CD8-positive, alpha-beta memory T cell (primary cell): ENCODE data around the gene SAPCD1. TPM values are rescaled to one million over a fixed set of nuclear protein-coding genes. Genes with fewer than 3 reads are reported as not detected.

Experiments used
- CTCF ChIA-PET: fragments of 350-600 bp; sonication (Branson Sonifier 250); formaldehyde crosslinking; loops from one replicate; lab custom pipeline; 2021; ENCODE audit warnings: antibody characterized with exemption; lab: Charles Lee
- POLR2A ChIA-PET: fragments of 350-600 bp; sonication (Branson Sonifier 250); formaldehyde crosslinking; loops from one replicate; lab custom pipeline; 2021; ENCODE audit warnings: antibody characterized with exemption; lab: Charles Lee
- DNase-seq, 5 donors: peaks; one replicate each; pipeline versions ENCODE4 v3.0.0 to v3.0.0-alpha.2; 2020 to 2022; ENCODE audit warnings: mixed read lengths in 1 of 5
- H3K27ac ChIP-seq: one replicate; pipeline ENCODE4 v1.7.0; 2013; ENCODE audit warnings: low read depth, mild to moderate bottlenecking, low read length, moderate library complexity
- H3K27me3 ChIP-seq: 2 replicates; pipeline ENCODE4 v1.7.0; 2013; ENCODE audit warnings: low read length, mild to moderate bottlenecking; ENCODE audit not compliant: insufficient read depth, poor library complexity, severe bottlenecking
- H3K36me3 ChIP-seq: 2 replicates; pipeline ENCODE4 v1.7.0; 2013; ENCODE audit warnings: mild to moderate bottlenecking, low read length, moderate library complexity; ENCODE audit not compliant: insufficient read depth
- H3K4me1 ChIP-seq: 2 replicates; pipeline ENCODE4 v1.7.0; 2013; ENCODE audit warnings: mild to moderate bottlenecking, low read length, moderate library complexity; ENCODE audit not compliant: insufficient read depth
- H3K4me3 ChIP-seq: 2 replicates; pipeline ENCODE4 v1.7.0; 2013; ENCODE audit warnings: mild to moderate bottlenecking, low read length
- H3K9me3 ChIP-seq: 2 replicates; pipeline ENCODE4 v1.7.0; 2013; ENCODE audit warnings: mild to moderate bottlenecking, low read length
- H3K27ac Mint-ChIP-seq, 8 donors: one replicate each; pipeline ENCODE4 v1.8.0; 2020 to 2021; ENCODE audit warnings: mixed read lengths in 8 of 8, mild to moderate bottlenecking in 6 of 8, inconsistent platforms in 3 of 8, moderate library complexity in 3 of 8
- H3K27me3 Mint-ChIP-seq, 2 donors: one replicate each; pipeline ENCODE4 v1.8.0; 2020 to 2021; ENCODE audit warnings: mixed read lengths in 2 of 2, mild to moderate bottlenecking in 1 of 2, moderate library complexity in 1 of 2
- H3K36me3 Mint-ChIP-seq, 3 donors: one replicate each; pipeline ENCODE4 v1.8.0; 2020 to 2021; ENCODE audit warnings: mixed read lengths in 3 of 3, inconsistent platforms in 1 of 3, mild to moderate bottlenecking in 1 of 3
- H3K4me1 Mint-ChIP-seq, 3 donors: one replicate each; pipeline ENCODE4 v1.8.0; 2020 to 2021; ENCODE audit warnings: mixed read lengths in 3 of 3, inconsistent platforms in 1 of 3, mild to moderate bottlenecking in 1 of 3
- H3K4me3 Mint-ChIP-seq, 7 donors: one replicate each; pipeline ENCODE4 v1.8.0; 2020 to 2021; ENCODE audit warnings: mixed read lengths in 7 of 7, mild to moderate bottlenecking in 6 of 7, moderate library complexity in 4 of 7, inconsistent platforms in 2 of 7
- H3K9me3 Mint-ChIP-seq, 5 donors: one replicate each; pipeline ENCODE4 v1.8.0; 2020 to 2022; ENCODE audit warnings: mixed read lengths in 5 of 5, mild to moderate bottlenecking in 3 of 5, moderate library complexity in 2 of 5, inconsistent platforms in 1 of 5
- polyA plus RNA-seq: library from polyadenylated mRNA; unstranded; fragments of 300-500 nt; fragmentation: Illumina TruSeq; gene quantifications from one replicate; pipeline ENCODE4 v1.2.3, GENCODE V29; 2021
- total RNA-seq, 2 experiments: library from RNA; stranded (reverse); gene quantifications; one replicate each; pipeline ENCODE4 v1.2.3, GENCODE V29; 2021

The SAPCD1 gene
- total and polyA plus RNA-seq, 3 experiments from 2014 or later, result 6.1 to 7.0 TPM; not detected in 1

DNA sequence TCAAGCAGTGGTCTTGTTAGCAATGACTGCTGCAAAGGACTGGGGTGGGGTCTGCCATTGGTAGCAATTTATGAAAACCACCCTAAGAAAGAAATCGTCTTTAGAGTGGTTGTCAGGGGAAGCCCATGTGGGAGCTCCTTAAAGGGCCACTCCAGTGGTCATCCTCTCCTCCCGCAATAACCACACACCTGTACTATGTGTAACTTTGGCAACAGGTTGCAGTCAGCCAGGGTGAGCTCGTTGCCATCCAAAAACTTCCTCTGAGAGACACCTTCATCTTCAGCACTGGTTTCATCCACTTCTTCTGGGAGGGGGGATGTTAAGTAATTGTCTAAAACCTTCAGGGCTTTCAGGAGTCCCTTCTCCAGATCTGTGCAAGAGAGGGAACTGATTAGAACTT is 30.4 kb upstream of the SAPCD1 start:
- peak overlapping the region in 7 of 8 donors; percentile 14 to 91 (median 70) for H3K27ac Mint-ChIP-seq
- peak overlapping the region in 4 of 7 donors; percentile 8 to 89 (median 42) for H3K4me3 Mint-ChIP-seq
- H3K27ac ChIP-seq, result no peak overlapping the region
- H3K36me3 ChIP-seq, result peaks cover 28% of the 10 kb centered on the region
- peaks cover 53% of the 10 kb centered on the region for H3K4me1 ChIP-seq
- peaks cover 0 to 69% (median 7%) of the 10 kb centered on the region in 3 donors for H3K36me3 Mint-ChIP-seq
- ChIA-PET CTCF (interaction anchor here (0.9 to 9.6 kb wide), 3 partner anchors 38 to 99 kb away, joined by 3 to 71 read pairs (median 6); partner anchors contain the start of gene LSM2), POLR2A (no interaction called here)
- H3K9me3 Mint-ChIP-seq, result no peaks in the 10 kb centered on the region
- peaks cover 45 to 72% (median 45%) of the 10 kb centered on the region in 3 donors for H3K4me1 Mint-ChIP-seq
- no peaks in the 10 kb centered on the region for H3K27me3 ChIP-seq
- H3K9me3 ChIP-seq, result no peaks in the 10 kb centered on the region
- no peak for DNase-seq
- H3K4me3 ChIP-seq, result no peak overlapping the region
- no peaks in the 10 kb centered on the region for H3K27me3 Mint-ChIP-seq

DNA sequence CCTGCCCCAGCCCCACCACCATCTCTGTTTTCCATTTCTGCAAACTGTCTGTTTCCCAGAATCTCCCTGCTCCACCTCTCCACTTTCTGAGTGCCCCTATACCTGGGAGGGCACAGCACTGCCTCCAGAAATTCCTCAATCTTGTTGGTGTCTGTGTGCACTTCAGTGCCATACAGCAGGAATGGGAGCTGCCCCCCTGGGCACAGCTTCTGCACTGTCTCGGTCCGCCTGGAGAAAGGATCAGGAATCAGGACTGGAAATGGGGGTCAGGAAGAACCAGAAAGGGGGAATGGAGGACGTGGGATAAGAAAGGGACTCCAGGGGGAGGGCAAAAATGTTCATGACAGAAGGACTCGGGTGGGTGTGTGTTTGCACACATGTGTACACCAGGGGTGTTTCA is 28.7 kb upstream of the SAPCD1 start:
- peaks cover 0 to 65% (median 7%) of the 10 kb centered on the region in 3 donors for H3K36me3 Mint-ChIP-seq
- no peaks in the 10 kb centered on the region for H3K27me3 Mint-ChIP-seq
- peaks cover 53 to 81% (median 54%) of the 10 kb centered on the region in 3 donors for H3K4me1 Mint-ChIP-seq
- peak overlapping the region; percentile 98 for H3K27ac ChIP-seq
- CTCF ChIA-PET, result interaction anchor here (1.3 to 9.6 kb wide), 4 partner anchors 36 to 97 kb away, joined by 3 to 71 read pairs (median 6); partner anchors contain the start of gene HSPA1B
- peak overlapping the region; percentile 97 for H3K4me3 ChIP-seq
- peak overlapping the region; percentile 54 to 98 (median 96) for H3K27ac Mint-ChIP-seq
- DNase-seq, result no peak
- H3K9me3 ChIP-seq, result no peaks in the 10 kb centered on the region
- no peaks in the 10 kb centered on the region for H3K9me3 Mint-ChIP-seq
- peaks cover 55% of the 10 kb centered on the region for H3K4me1 ChIP-seq
- H3K4me3 Mint-ChIP-seq, result peak overlapping the region; percentile 93 to 99 (median 98)
- peaks cover 23% of the 10 kb centered on the region for H3K36me3 ChIP-seq
- POLR2A ChIA-PET, result no interaction called here
- H3K27me3 ChIP-seq, result no peaks in the 10 kb centered on the region

DNA sequence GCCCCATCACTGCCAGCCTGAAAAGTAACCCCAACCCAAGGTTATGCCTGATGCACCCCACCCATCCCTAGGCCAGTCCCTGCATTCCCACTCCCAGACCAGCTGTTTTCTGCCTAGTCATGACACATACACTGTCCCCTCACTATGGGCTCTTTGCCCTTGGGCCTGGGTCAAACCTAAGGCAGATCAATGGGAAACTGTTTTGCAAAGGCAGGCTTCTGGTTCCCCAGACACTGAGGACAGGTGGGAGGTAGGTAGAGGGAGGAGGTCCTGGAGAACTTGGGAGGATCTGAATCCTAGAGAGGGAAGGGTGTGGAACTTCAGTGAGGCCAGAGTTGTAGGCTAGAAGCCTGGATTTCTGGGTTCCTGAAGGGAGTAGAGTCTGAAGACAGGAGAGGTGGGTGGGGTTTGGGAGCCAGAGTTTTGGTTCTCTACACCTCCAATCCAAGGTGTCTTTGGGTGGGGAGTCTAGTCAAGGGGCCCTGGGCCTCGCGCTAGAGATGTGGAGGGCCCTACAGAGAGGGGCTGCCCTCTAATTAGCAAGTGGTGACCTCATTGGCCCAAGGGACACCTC is 28.1 kb upstream of the SAPCD1 start:
- no peaks in the 10 kb centered on the region for H3K9me3 Mint-ChIP-seq
- DNase-seq, result peak in 1 of 5 donors; percentile 48
- peak overlapping the region; percentile 91 to 98 (median 96) for H3K27ac Mint-ChIP-seq
- Histone ChIP-seq H3K27me3 (no peaks in the 10 kb centered on the region), H3K9me3 (no peaks in the 10 kb centered on the region), H3K4me1 (peaks cover 54% of the 10 kb centered on the region), H3K36me3 (peaks cover 23% of the 10 kb centered on the region), H3K4me3 (peak overlapping the region; percentile 97), H3K27ac (peak overlapping the region; percentile 98)
- ChIA-PET POLR2A (interaction anchor here (1.0 to 1.1 kb wide), 2 partner anchors 9 to 93 kb away, joined by 3 to 6 read pairs; partner anchors contain the start of gene HSPA1B), CTCF (interaction anchor here (0.6 to 9.6 kb wide), 5 partner anchors 36 to 97 kb away, joined by 3 to 71 read pairs (median 6); partner anchors contain the start of genes HSPA1A, HSPA1B and HSPA1L)
- no peaks in the 10 kb centered on the region for H3K27me3 Mint-ChIP-seq
- peaks cover 0 to 63% (median 7%) of the 10 kb centered on the region in 3 donors for H3K36me3 Mint-ChIP-seq
- H3K4me1 Mint-ChIP-seq, result peaks cover 54 to 81% (median 55%) of the 10 kb centered on the region in 3 donors
- peak overlapping the region; percentile 93 to 99 (median 98) for H3K4me3 Mint-ChIP-seq

DNA sequence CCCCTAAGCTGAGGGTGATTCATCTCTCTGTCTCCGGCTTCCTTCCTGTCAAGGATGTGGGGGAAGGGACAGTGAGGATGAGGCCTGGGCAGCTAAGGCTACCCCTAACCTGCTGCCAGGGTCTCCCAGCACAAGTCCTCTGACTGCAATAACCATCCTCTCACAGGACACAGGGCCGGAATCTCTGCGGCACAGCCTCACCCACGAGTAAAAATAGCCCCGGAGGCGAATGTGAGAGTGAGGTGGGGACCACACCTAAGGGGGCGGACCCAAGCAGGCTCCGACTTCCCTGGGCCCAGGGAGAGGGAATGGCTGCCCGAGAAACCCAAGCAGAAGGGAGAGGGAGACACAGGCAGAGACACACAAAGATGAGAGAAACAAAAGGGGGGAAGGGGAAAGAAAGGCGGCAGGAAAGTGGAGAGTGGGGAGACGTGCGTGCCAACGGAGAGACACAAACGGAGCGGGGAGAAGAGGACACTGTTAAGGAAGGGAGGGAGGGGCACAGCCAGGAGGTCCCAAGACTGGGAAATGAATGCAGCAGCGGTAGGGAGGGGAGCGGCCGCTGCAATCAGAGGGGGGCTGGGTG is 27.5 kb upstream of the SAPCD1 start:
- Mint-ChIP-seq H3K4me3 (peak overlapping the region; percentile 93 to 99 (median 98)), H3K4me1 (peaks cover 58 to 83% (median 59%) of the 10 kb centered on the region in 3 donors), H3K27me3 (no peaks in the 10 kb centered on the region), H3K36me3 (peaks cover 0 to 61% (median 7%) of the 10 kb centered on the region in 3 donors), H3K9me3 (no peaks in the 10 kb centered on the region), H3K27ac (peak overlapping the region; percentile 91 to 98 (median 96))
- peaks cover 23% of the 10 kb centered on the region for H3K36me3 ChIP-seq
- DNase-seq, result peak in 4 of 5 donors; percentile 30 to 81 (median 50)
- H3K4me1 ChIP-seq, result peaks cover 56% of the 10 kb centered on the region
- peak overlapping the region; percentile 97 for H3K4me3 ChIP-seq
- peak overlapping the region; percentile 98 for H3K27ac ChIP-seq
- H3K9me3 ChIP-seq, result no peaks in the 10 kb centered on the region
- CTCF ChIA-PET, result interaction anchor here (0.6 to 9.6 kb wide), 7 partner anchors 36 to 96 kb away, joined by 3 to 71 read pairs (median 4); partner anchors contain the start of genes HSPA1A, HSPA1B, HSPA1L and LSM2
- no peaks in the 10 kb centered on the region for H3K27me3 ChIP-seq
- POLR2A ChIA-PET, result interaction anchor here (0.6 to 1.1 kb wide), 6 partner anchors 10 to 194 kb away, joined by 3 to 6 read pairs (median 4); partner anchors contain the start of gene HSPA1B

DNA sequence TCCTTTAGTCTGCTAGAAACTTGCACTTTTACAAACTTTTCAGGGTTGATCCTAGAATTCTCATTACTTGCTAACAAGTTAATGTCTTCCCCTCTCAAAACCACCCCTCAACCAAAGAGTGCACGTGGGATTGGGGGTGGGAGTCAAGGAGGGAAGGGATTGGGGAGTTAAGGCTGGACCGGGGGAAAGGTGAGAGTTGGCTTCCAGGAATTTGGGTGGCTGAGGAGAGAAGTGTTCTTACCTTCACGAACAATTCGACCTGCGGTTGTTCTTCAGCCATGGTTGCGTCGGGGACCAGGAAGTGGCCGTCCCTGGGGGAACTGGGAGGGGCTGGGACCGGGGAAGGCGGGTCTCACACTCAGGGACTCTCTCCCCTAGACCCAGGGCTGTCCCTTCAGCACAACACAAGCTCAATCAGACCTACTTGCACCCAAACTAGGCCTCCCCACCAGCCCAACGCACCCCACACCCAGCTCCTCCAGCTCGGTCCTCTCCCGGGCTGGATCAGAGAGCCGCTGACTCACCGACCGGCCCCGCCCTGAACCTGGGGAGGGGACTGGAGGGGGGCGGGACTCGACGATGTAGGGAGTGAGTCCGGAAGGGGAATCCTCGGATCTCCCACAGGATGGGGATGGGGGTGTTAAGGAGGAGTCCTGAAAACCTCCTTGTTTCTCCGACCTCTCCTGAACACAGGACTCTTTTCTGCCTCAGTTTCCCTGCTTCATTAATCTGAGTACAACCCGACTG is 26.3 kb upstream of the SAPCD1 start, which contains the start of gene CLIC1:
Gene CLIC1 (minus strand): TSS at position 510 of the 747 bp plus-strand sequence. CDS start 230 bp downstream, at position 280.
- CTCF ChIA-PET, result interaction anchor here (0.8 to 9.6 kb wide), 5 partner anchors 35 to 95 kb away, joined by 3 to 71 read pairs (median 11); no protein-coding TSS in a partner anchor
- peaks cover 59 to 85% (median 64%) of the 10 kb centered on the region in 3 donors for H3K4me1 Mint-ChIP-seq
- Histone ChIP-seq H3K4me1 (peaks cover 57% of the 10 kb centered on the region), H3K4me3 (peak within 1 kb of the TSS; percentile 97), H3K36me3 (peaks cover 23% of the 10 kb centered on the region), H3K27me3 (no peaks in the 10 kb centered on the region), H3K9me3 (no peaks in the 10 kb centered on the region), H3K27ac (peak within 1 kb of the TSS; percentile 98)
- DNase-seq, result peak; percentile 43 to 78 (median 63)
- POLR2A ChIA-PET, result interaction anchor here (0.5 to 1.8 kb wide), 5 partner anchors 33 to 115 kb away, joined by 3 to 6 read pairs (median 5); partner anchors contain the start of genes ABHD16A and LSM2
- peak within 1 kb of the TSS; percentile 93 to 99 (median 98) for H3K4me3 Mint-ChIP-seq
- H3K27me3 Mint-ChIP-seq, result no peaks in the 10 kb centered on the region
- H3K9me3 Mint-ChIP-seq, result no peaks in the 10 kb centered on the region
- H3K36me3 Mint-ChIP-seq, result peaks cover 0 to 53% (median 4%) of the 10 kb centered on the region in 3 donors
- H3K27ac Mint-ChIP-seq, result peak within 1 kb of the TSS; percentile 91 to 98 (median 96)

DNA sequence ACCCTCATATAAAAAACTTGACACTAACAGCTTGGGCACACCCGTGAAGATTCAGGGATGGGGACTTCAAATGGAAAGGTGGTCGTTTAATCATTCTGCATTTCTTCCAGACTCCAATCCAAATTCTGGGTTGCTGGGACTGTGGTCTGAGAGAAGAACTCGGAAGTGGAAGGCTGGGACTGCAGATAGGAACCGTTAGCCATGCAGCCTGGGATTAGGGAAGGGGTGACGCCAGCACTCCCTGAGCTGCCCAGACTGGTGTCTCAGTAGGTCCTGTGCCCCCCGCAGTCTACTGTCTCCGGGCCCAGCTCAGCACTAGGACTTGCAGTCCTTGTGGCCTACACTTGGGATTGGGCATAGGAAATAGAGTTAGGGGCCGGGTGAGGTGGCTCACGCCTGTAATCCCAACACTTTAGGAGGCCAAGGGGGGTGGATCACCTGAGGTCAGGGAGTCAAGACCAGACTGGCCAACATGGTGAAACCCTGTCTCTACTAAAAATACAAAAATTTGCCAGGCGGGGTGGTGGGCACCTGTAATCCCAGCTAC is 25.6 kb upstream of the SAPCD1 start:
- no peaks in the 10 kb centered on the region for H3K27me3 ChIP-seq
- no peaks in the 10 kb centered on the region for H3K27me3 Mint-ChIP-seq
- H3K4me3 ChIP-seq, result peak overlapping the region; percentile 97
- CTCF ChIA-PET, result interaction anchor here (1.5 to 7.5 kb wide), 5 partner anchors 7 to 150 kb away, joined by 3 to 42 read pairs (median 11); partner anchors contain the start of genes DDAH2 and LSM2
- peaks cover 20% of the 10 kb centered on the region for H3K36me3 ChIP-seq
- H3K9me3 Mint-ChIP-seq, result no peaks in the 10 kb centered on the region
- H3K4me1 ChIP-seq, result peaks cover 58% of the 10 kb centered on the region
- H3K36me3 Mint-ChIP-seq, result peaks cover 0 to 48% (median 4%) of the 10 kb centered on the region in 3 donors
- peak overlapping the region; percentile 93 to 99 (median 98) for H3K4me3 Mint-ChIP-seq
- peak overlapping the region; percentile 98 for H3K27ac ChIP-seq
- peaks cover 59 to 85% (median 71%) of the 10 kb centered on the region in 3 donors for H3K4me1 Mint-ChIP-seq
- H3K9me3 ChIP-seq, result no peaks in the 10 kb centered on the region
- no peak for DNase-seq
- POLR2A ChIA-PET, result interaction anchor here (0.5 to 1.9 kb wide), 6 partner anchors 59 to 451 kb away, joined by 3 to 7 read pairs (median 6); partner anchors contain the start of genes LSM2 and VARS1
- H3K27ac Mint-ChIP-seq, result peak overlapping the region; percentile 91 to 98 (median 96)
